GM21447 (cell line): ENCODE measurements around the gene TTLL11.

Experiments used
- ATAC-seq: cut with Tn5 transposase; IDR thresholded peaks from one replicate; pipeline ENCODE4 v1.9.1; 2021; ENCODE audit not compliant: unreplicated experiment

Gene TTLL11

DNA sequence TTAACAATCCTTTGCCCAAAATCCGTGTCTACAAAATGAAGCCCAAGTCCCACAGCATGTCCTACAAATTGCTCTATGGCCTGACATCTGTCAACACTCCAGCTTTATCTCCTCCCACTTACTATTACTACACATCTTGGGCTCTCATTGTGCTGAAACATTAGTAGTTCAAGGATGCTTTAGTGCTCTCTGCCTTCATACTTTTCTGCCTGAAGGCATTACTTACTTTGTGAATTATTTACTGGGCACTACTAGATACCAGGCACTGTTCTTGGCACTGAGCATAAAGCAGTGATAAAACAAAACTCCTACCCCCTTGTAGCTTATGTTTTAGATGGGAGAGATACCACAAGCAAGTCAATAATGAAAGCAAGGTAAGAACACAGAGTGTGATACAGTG, 113.4 kb downstream of the TTLL11 start:
- no peak for ATAC-seq

DNA sequence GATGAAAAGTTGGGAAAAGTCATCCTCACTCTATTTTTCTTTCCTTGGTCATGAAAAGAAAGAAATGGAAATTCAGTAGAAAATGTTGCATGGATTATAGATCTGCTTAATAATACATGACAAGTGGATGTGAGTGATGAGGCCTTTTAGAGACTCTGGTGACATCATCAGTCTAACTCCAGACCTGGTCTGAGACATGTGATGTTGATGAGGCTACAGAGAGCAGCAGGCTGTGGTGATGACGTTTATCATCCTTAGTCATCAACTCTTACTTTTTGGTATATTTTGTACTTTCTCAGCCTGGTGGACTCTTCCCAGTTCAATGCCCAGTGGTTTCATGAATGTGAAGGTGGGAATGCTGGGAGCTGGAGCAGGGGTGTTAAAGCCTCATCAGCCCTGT, 116.4 kb downstream of the TTLL11 start:
- ATAC-seq, result no peak

DNA sequence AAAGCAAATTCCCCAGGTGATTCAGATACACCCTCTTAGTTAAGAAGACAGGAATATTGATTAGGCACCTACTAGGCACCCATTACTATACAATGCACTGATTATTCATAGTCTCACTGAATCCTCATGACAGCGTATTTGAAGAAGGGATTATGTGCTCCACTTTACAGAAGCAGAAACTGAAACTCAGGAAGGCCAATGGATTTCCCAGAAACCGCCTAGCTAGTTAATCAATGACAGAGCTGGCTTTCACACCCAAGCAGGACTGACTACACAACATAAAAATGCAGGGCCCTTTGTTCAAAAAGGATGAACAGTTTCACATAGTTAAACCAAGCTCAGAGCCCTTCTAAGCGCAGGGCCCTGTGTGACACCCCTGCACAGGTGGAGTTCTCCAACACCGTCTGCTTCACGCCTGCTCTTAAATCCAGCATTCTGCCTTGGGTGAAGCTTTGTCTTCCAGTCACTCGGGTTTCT, 117.3 kb downstream of the TTLL11 start:
- no peak for ATAC-seq

DNA sequence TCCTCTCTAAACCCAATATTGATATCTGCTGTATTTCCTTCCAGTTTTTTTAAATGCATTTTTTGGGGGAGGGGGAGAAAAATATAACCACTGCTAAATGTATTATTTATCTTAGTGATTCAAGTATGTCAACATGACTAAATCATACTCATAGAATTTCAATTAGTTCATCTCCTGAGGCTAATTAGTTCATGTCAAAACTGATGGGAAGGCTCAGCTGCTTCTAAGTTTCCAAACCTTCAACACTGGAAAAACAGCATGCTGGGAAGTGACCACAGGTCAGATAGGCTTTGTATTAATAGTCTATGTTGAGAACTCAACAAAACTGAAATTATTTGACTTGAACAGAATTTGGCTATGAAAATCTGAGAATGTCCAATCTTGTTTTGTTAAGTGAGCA, 118.7 kb downstream of the TTLL11 start:
- ATAC-seq, result no peak

DNA sequence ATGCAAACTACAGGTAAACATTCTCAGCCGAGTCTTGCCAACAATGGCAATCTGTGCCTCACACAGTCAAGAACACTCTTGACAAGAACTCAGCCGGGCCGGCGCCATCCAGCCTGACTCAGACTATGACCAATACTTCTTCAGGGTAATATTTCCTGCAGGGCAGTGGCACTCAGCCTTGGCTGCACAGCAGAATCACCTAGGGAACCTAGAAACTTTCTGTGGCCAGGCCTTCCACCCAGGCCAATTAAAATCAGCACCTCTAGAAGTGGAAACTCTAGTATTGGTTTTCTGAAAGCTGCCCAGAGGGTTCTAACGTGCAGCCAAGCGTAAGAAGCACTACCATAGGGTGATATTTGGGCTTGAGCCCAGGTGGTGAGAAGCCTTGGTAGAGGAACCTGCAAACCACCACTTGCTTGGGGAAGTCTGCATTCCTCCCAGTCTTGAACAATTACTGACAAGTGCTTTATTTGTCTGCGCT, 120.6 kb downstream of the TTLL11 start:
- ATAC-seq, result peak; percentile 73

DNA sequence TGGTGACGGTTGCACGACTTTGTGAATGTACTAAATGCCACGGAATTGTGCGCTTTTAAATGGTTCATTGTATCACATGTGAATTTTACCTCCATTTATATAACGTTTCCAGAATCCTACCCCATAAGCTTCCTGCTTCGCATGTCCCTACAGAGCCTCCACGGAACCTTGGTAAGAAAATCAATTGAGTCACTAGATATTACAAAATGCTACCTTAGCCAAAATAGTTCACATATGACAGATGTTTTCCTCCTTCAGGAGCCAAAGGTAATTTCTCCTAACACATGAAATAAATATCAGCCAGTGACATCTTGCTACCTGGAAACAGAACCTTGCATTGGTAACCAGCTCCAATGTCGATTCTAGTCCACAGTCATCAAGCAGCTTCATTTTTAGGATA, 125.1 kb downstream of the TTLL11 start:
- no peak for ATAC-seq

DNA sequence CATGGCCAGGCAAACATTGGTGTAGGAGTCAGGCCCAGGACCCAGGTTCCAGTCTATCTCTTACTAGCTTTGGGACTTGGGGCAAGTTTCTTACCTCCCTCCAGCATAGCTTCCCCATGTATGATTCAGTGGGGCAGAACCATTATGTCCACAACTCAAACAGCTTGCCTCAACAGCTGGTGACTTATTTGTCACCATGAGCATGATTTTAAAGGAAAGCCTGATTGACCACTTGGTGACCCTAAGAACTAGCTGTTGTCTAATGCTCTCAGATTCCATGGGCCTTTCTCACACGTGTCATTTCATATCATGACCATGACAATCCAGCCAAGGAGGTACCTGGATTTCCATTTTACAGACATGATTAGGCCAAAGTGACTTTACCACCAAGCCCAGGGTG, 126.4 kb downstream of the TTLL11 start:
- no peak for ATAC-seq

DNA sequence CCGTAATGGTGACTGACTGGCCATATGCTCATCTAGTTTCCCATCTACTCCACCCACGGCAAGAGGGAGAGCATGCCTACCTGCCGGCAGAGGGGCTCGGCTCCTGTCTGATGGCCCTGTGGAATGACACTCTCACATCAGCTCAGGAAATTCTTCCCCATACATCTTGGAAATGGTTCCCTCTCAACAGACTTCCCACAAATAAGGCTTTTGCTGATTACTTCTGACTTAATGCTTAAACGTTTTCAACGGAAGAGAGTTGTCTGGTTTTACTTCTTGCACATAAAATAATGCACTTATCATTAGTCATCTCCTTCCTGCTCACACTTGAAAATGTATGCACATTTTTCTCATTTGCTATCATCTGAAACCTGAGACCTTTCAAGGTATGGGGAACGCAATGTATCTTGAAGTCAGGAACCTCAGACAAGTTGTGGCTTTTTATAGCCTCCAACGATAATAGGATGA, 129.5 kb downstream of the TTLL11 start:
- no peak for ATAC-seq

DNA sequence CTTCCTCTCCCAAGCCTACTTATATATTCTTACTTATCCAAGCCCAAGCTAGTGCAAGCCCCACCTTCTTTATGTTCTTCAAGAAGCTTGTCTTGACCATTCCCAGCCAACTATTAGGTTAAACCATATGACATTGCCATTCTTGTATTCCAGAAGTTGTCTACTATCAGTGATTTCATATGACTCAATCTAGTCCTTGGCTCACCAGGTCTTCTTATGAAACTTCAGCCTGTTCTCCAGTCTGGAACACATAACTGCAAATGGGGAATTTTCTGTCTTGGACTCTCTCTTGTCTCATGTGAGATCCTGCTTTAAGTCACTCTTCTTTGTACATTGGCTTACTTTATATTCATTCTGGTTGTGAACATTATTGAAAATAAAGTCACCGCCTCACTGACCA, 130.7 kb downstream of the TTLL11 start:
- ATAC-seq, result no peak

DNA sequence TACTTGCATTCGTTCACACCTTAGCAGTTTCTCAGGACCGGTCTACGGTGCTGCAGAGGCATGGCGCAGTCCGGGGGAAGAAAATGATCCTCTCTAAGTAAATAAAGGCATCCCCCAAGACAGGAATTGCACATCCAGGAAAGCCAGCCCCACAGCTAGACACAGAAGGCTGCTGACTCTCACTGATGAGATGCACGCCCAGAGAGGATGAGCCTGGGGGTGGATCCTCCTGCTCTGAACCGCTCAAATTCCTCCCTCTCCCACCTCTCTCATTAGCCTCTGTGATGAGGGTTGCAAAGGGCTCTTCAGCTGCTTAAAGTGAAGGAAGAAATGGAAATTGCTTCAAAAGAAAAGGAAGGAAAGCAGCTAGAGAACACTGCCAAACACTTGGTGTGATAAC, 132.4 kb downstream of the TTLL11 start:
- ATAC-seq, result no peak

DNA sequence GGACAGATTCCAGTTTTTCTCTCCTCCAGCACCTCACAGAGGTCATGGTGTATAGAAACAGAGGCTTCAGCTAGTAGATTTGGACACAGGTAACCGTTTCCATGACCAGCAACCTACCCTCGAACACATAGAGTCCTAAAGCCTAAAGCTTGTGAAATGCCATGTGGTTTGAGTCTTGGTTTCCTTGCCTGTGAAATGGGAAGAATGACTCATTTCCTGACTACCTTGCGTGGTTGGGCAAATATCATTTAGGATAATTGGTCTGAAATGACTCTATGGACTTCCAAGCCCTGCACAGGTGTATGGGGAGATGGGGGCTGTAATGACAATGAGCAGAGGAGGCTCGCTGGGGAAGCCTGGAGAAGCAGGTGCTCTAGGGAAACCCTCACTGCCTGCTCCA, 134.6 kb downstream of the TTLL11 start:
- ATAC-seq, result no peak

DNA sequence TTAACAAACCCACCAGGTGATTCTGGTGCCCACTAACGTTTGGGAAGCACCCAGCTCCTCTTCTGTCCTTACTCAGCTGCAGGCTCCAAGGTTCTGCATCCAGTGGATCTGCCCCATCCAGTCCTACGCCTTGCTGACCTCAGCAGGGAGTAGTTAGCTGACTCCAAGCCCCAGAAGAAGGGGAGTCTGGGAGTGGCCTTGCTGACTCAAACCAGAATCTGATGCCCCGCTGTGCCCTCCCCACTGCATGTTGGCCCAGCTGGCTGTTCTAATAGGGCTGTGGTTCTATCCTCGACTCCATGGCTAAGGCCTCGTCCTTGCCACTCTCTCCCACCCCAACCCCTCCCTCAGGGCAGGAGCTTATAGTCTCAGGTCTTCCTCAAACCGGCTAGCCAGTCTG, 136.3 kb downstream of the TTLL11 start:
- no peak for ATAC-seq

DNA sequence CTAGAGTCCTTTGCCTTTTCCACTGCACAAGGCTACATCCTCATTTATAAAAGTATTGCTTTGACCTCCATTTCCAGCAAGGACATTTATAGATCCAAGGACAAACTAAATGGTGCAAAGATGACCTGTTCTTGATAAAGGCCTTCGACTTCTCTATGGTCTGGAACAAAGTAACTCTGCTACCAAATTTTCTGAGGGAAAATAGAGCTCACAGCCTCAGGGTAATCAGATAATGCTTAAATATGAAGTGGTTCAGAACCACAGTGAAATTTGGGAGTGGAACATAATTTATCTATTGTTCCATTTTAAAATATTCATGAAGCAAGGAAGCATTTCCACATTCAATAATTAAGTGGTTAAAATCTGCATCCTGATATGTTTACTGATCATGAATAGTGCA, 137.5 kb downstream of the TTLL11 start:
- ATAC-seq, result no peak

DNA sequence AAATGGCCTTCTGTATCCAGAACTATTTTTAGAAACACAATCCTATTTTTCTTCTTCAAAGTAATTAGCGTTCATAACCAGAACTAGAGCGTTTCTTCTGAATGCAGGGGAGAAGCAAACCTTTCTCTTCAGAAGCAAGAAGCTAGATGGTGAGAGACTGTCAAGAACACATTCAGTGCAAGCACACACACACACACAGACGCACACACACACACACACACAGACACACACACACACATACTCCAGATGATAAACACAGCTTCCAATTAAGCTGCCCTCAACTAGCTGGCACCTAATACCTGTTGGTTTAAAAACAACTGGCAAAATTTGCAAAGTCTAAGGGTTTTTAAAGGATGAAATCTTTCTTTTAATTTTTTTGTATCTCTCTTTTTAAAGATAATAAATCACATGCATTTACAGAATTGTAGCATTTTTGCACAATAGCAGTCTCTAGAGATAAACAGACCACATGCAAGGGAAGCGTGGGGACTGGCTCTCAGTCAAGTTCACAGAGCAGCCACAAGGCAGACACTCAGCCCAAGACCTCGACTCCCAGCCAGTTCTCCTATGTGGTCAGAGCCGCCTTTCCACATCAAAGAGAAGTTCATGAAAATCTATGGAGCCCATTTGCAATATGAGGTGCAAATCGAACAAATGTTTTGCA, 138.5 kb downstream of the TTLL11 start:
- no peak for ATAC-seq

DNA sequence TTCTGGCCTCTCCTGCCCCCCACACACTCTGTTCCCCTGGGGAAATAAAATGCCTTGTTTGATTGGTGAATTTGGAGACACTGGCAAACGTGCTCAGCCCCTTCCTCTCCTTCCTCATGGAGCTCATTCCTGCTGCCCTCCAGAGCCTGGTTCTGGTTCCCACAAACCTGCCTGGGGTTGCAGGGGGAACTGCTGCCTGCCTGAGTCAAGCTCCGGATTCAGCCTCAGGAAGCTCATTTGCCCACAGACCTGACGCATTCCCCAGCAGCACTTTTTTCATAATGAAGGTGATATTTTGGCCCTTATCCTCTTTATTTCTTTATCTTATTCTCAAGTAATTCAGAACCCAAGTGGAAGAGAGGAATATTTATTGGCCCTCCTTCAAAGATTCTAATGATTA, 140.5 kb downstream of the TTLL11 start:
- no peak for ATAC-seq

DNA sequence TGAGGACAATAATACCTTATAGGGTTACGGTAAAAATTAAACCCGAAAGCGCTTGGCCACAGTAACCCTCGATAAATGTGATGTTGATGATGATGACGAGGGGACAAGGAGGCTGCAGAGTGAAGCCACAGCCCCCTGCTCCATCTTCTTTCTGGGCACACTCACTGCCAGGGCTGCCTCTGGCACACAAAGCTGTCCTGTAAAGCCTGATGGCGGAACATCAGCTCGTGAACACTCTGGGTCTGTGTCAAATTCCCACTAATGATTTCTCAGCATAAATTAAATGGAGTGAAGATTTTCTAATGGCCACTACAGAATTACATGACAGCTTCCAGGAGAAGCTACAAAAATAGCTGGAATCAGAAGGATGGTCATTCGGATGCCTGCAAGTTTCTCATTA, 142.2 kb downstream of the TTLL11 start:
- no peak for ATAC-seq

DNA sequence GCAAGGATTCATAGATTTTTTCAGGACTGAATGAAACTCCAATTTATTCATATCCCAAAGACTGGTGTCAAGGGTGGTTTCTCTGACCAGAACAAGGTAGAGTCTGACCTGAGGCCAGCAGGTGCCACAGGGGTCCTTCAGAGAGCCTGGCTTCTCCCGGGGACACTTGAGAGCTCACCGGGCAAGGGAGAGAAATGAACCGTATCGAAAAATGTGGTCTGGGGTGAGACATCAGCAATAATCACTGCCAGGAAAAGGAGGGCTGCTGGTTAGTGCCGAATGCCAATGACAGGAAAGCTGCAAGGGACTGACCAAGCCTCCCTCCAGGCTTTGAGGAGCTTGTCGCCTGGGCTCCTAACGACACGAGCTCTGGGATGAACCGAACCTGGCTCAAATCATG, 142.7 kb downstream of the TTLL11 start:
- no peak for ATAC-seq

DNA sequence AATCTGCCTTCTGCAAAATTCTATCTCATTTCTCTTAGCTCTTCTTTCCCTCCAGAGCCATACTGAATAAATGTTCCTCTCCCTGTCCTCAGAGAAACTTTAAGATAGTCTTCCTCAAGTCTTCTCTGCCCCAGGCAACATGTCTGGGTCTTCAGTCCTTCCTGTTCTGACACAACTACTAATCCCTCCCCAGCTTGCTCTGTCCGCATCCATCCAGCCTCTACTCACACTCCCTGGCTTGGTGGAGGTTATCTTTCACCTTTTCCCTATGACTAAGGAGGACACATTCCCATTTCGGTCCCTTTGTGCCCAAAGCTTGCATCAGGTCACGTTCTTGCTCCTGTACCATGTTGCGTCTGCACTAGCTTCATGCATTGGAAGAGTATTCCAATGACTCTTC, 143.3 kb downstream of the TTLL11 start:
- ATAC-seq, result no peak

DNA sequence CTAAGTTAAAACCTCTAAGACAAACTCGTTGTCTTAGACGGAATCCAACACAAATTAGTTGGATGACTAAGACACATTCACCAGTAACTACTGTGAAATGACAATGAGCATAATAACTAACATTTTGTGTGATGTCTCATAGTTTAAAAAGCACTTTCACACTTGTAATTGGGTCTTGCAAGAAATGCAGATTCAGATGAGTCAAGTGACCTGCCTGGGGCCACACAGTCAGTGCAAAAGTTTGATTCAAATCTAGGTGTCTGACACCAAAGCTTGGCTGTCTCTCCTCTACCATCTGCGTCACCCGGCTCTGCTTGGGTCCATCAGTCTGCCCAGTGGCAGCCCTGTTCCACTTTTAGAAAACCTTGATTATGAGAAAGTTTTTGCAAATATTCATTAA, 143.7 kb downstream of the TTLL11 start:
- no peak for ATAC-seq

DNA sequence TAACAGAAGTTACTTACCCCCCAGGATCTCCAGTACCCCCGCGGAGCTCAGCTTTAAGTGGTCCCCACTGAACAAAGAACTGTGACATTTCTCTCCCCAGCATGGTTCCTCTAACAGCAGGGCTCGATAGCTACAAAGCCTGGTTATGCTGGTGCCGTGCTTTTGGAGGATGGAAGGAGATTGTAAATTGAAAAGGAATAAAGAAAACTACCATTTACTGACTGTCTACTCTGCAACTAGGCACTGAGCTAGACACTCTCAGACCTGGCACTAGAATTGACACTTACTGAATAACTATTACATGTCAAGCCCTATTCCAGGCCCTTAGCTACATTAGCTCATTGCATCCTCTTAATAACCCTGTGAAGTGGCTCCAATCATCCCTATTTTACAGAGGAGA, 145.3 kb downstream of the TTLL11 start:
- ATAC-seq, result no peak

DNA sequence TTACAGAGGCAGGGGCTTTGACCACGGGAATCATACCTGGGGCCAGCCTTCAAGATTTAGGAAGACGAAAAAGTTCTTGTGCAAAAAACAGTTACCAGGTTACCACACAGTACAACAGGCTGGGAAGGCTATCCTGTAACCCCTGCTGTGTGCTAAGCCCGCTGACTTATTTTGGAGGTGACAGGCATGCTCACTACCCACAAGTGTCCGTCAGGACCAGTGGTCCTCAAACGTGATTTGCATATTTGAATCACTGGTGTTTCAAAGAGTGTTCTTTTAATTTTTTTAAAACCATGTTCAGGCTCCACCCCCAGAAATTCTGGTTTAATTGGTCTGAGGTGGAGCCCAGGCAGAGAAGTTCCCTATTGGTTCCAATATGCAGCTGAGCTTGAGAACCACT, 146.6 kb downstream of the TTLL11 start:
- ATAC-seq, result no peak

DNA sequence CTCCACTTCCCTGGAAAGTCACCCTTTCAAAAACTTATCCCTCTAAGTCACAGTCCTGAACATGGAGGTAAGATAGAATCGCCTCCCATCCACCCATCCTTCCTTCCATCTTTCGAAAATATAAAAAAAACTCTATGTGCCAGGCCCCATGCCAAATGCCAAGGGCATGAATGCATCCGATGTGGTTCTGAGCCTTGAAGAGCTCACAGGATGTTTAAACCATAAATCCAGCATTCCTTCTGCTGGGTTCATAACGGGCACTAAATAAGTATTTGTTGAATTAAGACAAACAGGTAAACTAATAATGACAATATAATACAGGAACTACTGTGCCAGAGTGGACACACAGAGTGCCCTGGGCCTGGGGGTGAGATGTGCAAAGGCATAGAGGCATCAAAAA, 147.3 kb downstream of the TTLL11 start:
- no peak for ATAC-seq

DNA sequence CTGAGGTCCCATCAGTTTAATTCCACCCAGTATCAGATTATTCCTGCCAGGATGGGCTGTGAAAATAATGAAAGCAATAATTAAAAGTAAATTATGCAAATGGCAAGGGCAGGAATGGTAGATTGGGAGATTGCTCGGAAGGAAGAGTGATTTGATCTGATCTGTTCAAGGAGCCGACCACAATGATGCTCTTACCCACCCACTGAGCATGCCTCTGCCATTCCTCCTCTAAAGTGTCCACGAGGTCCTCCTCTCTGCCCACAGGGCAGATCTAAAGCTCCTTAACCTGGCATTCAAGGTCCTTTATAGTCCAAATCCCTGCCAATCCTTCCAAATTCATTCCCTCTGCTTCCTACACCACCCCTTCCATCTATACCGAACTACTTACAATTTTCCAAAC, 147.8 kb downstream of the TTLL11 start:
- ATAC-seq, result no peak
